Tibial nerve (tissue), 4 donors: ENCODE measurements around the gene OSCP1. TPM values are rescaled to one million over a fixed set of nuclear protein-coding genes. Genes with fewer than 3 reads are reported as not detected.

ENCODE experiments used
- DNase-seq, 2 donors: peaks; one replicate each; pipeline ENCODE4 v3.0.0-alpha.2; 2019; ENCODE audit warnings: low spot score in 2 of 2
- H3K27ac ChIP-seq, 4 donors: fragments of 200-600 bp; sonication (generic) in 3 of 4; one replicate each; pipeline ENCODE4 v1.5.1; 2017 to 2019; ENCODE audit warnings: mild to moderate bottlenecking in 1 of 4
- H3K27me3 ChIP-seq, 2 donors: fragments of 200-600 bp; sonication (generic) in 1 of 2; one replicate each; pipeline versions ENCODE4 v1.5.1 to v1.6.0; 2017 to 2019
- H3K36me3 ChIP-seq, 3 donors: fragments of 200-600 bp; sonication (generic); one replicate each; pipeline ENCODE4 v1.5.1; 2018 to 2019
- H3K4me1 ChIP-seq, 4 donors: fragments of 200-600 bp; sonication (generic) in 3 of 4; one replicate each; pipeline ENCODE4 v1.5.1; 2017 to 2019
- H3K4me3 ChIP-seq, 4 donors: fragments of 200-600 bp; sonication (generic) in 3 of 4; one replicate each; pipeline ENCODE4 v1.5.1; 2017 to 2019; ENCODE audit warnings: mild to moderate bottlenecking in 1 of 4, moderate library complexity in 1 of 4
- H3K9me3 ChIP-seq, 4 donors: fragments of 200-600 bp; sonication (generic) in 3 of 4; one replicate each; pipeline ENCODE4 v1.5.1; 2017 to 2019
- EP300 ChIP-seq, 2 donors: sonication (generic); formaldehyde crosslinking; IDR thresholded peaks; one replicate each; pipeline ENCODE4 v1.6.1; 2017; ENCODE audit warnings: antibody characterized with exemption in 2 of 2, mild to moderate bottlenecking in 1 of 2
- POLR2A ChIP-seq, 2 donors: fragments of 450-650 bp; IDR thresholded peaks; one replicate each; pipeline ENCODE4 v1.6.1; 2017; ENCODE audit warnings: antibody characterized with exemption in 2 of 2, mild to moderate bottlenecking in 2 of 2, moderate library complexity in 2 of 2
- WGBS, 2 donors: methylation state at CpG; one replicate each; pipeline ENCODE4 v1.1.5; 2018; 5-methylcytosine and 5-hydroxymethylcytosine counted together
- total RNA-seq, 4 donors: library from RNA; depleted of rRNA; stranded (reverse); fragments of >200 nt; gene quantifications; one replicate each; pipeline ENCODE4 v1.1.0, GENCODE V29; 2016
- TF ChIP-seq, protein P1 (sequence below), 5 experiments: fragments of 200-600 bp in 3 of 5; fragments of 450-650 bp in 2 of 5; sonication (generic) in 3 of 5; IDR thresholded peaks; one replicate each; pipeline ENCODE4 v1.5.1; 2016 to 2019; ENCODE audit warnings: antibody characterized with exemption in 5 of 5, mild to moderate bottlenecking in 3 of 5, moderate library complexity in 2 of 5

Gene OSCP1
- total RNA-seq, 4 donors from 2014 or later = 7.2 to 32.4 (median 17.6) TPM

DNA sequence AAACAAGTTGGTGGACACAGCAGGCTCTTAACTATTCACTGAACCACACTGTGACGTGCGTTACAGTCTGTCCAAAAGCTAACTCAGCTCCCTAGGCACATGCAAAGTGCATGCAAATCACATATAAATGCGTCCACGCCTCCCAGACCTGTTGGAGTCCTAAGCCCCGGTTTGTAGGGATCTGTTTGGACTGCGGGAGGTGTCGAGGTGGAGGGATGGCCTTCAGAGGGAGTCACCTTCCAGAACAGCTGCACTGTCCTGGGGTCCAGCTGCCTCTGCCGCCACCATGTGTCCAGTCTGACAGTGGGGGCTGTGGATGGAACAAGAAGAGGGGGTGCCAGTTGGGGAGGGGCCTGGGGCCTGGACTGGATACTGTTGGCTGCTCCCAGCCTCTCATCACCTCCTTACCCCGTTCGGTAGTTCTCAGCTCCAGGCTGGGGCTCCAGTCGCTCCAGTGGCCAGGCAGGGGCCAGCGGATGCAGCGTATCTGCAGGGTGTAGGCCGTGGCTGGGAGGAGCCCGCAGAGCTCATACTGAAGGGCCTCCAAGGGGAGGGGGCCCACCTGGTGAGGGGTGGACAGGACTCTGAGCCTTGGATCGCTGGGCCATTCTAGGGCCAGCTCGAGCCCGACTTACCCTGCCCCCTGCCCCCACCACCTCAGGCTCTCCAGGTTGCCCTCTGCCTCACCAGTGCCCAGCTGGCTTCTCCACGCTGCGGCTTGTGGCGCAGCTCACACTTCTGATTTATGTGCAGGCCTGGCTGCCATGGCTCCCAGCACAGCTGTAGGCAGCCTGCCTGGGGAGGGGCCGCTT is 21.8 kb upstream of the OSCP1 start:
- H3K27ac ChIP-seq = no peak overlapping the region
- no peak overlapping the region for H3K4me3 ChIP-seq
- H3K9me3 ChIP-seq = no peaks in the 10 kb centered on the region
- no peaks in the 10 kb centered on the region for H3K4me1 ChIP-seq
- no peak for DNase-seq
- H3K36me3 ChIP-seq = no peaks in the 10 kb centered on the region
- no peak for TF ChIP-seq POLR2A (IDR thresholded peaks at IDR 0.05)
- TF ChIP-seq, protein P1, sequence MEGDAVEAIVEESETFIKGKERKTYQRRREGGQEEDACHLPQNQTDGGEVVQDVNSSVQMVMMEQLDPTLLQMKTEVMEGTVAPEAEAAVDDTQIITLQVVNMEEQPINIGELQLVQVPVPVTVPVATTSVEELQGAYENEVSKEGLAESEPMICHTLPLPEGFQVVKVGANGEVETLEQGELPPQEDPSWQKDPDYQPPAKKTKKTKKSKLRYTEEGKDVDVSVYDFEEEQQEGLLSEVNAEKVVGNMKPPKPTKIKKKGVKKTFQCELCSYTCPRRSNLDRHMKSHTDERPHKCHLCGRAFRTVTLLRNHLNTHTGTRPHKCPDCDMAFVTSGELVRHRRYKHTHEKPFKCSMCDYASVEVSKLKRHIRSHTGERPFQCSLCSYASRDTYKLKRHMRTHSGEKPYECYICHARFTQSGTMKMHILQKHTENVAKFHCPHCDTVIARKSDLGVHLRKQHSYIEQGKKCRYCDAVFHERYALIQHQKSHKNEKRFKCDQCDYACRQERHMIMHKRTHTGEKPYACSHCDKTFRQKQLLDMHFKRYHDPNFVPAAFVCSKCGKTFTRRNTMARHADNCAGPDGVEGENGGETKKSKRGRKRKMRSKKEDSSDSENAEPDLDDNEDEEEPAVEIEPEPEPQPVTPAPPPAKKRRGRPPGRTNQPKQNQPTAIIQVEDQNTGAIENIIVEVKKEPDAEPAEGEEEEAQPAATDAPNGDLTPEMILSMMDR (IDR thresholded peaks at IDR 0.05) = no peak
- no peak for TF ChIP-seq EP300 (IDR thresholded peaks at IDR 0.05)
- no peaks in the 10 kb centered on the region for H3K27me3 ChIP-seq
- 45 to 61% methylated on average over 16 to 21 of the region's 22 CpGs for WGBS, 2 donors

DNA sequence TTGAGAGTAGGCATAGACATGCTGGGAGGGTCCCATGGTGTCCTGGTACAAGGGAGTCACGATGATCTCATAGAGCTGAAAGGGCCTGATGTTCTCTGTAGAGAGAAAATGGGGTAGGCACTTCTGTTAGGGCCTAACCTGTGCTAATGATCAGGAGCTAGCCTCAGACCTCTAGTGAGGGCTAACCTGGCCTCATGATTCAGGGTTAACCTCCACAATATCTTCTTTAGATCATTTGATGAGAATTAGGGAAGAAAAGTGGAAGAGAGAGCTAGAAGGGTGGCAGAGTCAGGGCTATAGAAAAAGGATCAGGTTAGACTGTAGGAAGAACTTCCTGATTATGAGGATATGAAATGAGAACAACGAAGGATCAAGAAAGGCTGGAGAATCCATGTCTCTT is 18.9 kb upstream of the OSCP1 start:
- Histone ChIP-seq H3K27me3 (no peaks in the 10 kb centered on the region), H3K4me1 (peaks cover 0 to 14% (median 0%) of the 10 kb centered on the region in 4 donors), H3K9me3 (no peaks in the 10 kb centered on the region), H3K4me3 (no peak overlapping the region), H3K36me3 (no peaks in the 10 kb centered on the region), H3K27ac (no peak overlapping the region)
- no peak for DNase-seq
- TF ChIP-seq POLR2A (IDR thresholded peaks at IDR 0.05) = no peak
- TF ChIP-seq, protein P1 (IDR thresholded peaks at IDR 0.05) = no peak
- WGBS, 2 donors = 52 to 84% methylated on average over 2 of the region's 2 CpGs

DNA sequence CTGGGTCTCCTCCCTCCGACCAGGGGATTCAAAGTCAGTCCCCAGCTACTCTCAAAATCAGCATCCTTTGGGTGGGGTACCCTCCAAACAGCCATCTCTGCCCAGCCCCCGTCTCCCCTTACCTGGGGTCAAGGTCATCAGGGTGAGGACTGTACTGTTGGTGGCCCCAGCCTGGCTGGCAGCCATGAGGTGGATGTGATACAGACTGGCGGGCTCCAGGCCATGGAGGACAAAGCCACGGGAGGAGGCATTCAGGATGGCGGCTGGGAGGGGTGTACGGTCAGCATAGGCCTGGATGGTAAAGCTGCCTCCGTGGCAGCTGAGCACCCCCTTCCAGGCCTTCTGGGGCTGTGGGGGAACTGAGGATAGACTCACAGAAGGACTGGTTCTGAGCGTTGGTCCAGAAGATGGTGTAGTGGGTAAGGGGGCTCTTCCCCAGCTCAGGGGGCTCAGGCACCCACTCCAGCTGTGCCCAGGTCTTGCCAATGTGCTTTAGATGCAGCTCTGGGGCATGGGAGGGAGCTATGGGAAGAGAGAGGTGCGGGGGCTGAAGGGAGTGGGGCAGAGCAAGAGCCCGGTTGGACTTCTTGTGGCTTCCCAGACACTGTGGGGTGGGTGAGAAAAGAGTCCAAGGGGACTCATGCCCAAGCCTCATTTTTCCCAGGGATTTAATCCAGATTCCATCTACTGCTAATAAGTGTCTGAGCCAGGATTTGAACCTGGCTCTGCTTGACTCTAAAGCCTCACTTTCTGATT is 17.6 kb upstream of the OSCP1 start:
- H3K4me1 ChIP-seq = peaks cover 0 to 22% (median 8%) of the 10 kb centered on the region in 4 donors
- DNase-seq = no peak
- WGBS, 2 donors = 91 to 93% methylated on average over 10 of the region's 10 CpGs
- no peaks in the 10 kb centered on the region for H3K27me3 ChIP-seq
- no peak overlapping the region for H3K27ac ChIP-seq
- H3K9me3 ChIP-seq = no peaks in the 10 kb centered on the region
- H3K4me3 ChIP-seq = no peak overlapping the region
- TF ChIP-seq, protein P1 (IDR thresholded peaks at IDR 0.05) = no peak
- TF ChIP-seq POLR2A (IDR thresholded peaks at IDR 0.05) = no peak
- no peaks in the 10 kb centered on the region for H3K36me3 ChIP-seq

DNA sequence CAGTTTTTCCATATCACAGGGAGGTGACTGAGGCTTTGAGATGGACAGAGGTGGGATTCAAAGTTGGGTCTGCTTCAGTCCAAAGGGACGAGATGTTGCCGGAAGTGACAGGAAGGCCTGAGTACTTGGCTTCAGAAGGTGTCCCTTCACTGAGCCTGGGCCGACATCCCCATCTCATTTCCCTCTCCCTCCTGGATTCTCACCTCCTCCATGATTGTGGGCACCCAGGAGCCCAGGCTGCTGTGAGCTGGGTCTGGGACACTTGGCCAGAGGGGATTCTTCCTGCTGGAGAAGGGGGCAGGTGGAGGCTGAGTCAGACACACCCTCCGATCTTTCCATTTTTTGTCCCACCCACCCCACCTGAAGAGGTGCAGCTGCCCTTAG is 16.8 kb upstream of the OSCP1 start:
- Histone ChIP-seq H3K9me3 (no peaks in the 10 kb centered on the region), H3K27ac (no peak overlapping the region), H3K4me3 (no peak overlapping the region), H3K27me3 (no peaks in the 10 kb centered on the region), H3K4me1 (peaks cover 0 to 31% (median 9%) of the 10 kb centered on the region in 4 donors), H3K36me3 (peaks cover 0 to 3% (median 0%) of the 10 kb centered on the region in 3 donors)
- no peak for DNase-seq
- TF ChIP-seq, protein P1 (IDR thresholded peaks at IDR 0.05) = no peak
- TF ChIP-seq EP300 (IDR thresholded peaks at IDR 0.05) (no peak), POLR2A (IDR thresholded peaks at IDR 0.05) (no peak)
- WGBS, 2 donors = 92 to 94% methylated on average over 4 of the region's 4 CpGs
